Left lung (tissue), 10 donors: ENCODE results near the gene CAPN12. TPM values are rescaled to one million over a fixed set of nuclear protein-coding genes. Genes with fewer than 3 reads are reported as not detected.
"Not testable (repeated sequence)": the region's sequence is repeated elsewhere in the genome, so short reads cannot be mapped to it uniquely, and the experiment has no call there.

ENCODE experiments used
- ATAC-seq: fragments of 200-7000 bp; cut with Tn5 transposase; one replicate; pipeline ENCODE4 v1.9.1; 2020; ENCODE audit warnings: moderate library complexity
- DNase-seq, 4 donors: peaks; one replicate each; pipeline ENCODE4 v3.0.0-alpha.2; 2013 to 2020
- H3K27ac ChIP-seq, 2 donors: fragments of 200-600 bp; sonication (generic) in 1 of 2; one replicate each; pipeline versions ENCODE4 v1.5.0 to v1.8.0; 2020 to 2021
- H3K27me3 ChIP-seq, 2 donors: fragments of 200-600 bp; sonication (generic) in 1 of 2; one replicate each; pipeline versions ENCODE4 v1.5.0 to v1.8.0; 2020 to 2021
- H3K36me3 ChIP-seq, 2 donors: fragments of 200-600 bp; sonication (generic) in 1 of 2; one replicate each; pipeline versions ENCODE4 v1.5.0 to v1.8.0; 2020 to 2021
- H3K4me1 ChIP-seq, 2 donors: fragments of 200-600 bp; one replicate each; pipeline ENCODE4 v1.8.0; 2021
- H3K4me3 ChIP-seq, 2 donors: fragments of 200-600 bp; sonication (generic) in 1 of 2; one replicate each; pipeline versions ENCODE4 v1.5.0 to v1.8.0; 2020 to 2021; ENCODE audit warnings: mild to moderate bottlenecking in 1 of 2
- H3K9me3 ChIP-seq, 2 donors: fragments of 200-600 bp; sonication (generic) in 1 of 2; one replicate each; pipeline versions ENCODE4 v1.5.0 to v1.8.0; 2020 to 2021
- intact Hi-C, 2 donors: fragments of 100-400 bp; cut with DNase I; formaldehyde crosslinking; loops; one replicate each; pipeline versions ENCODE4 v1.11.2 to v1.14.2; 2022
- polyA plus RNA-seq, 6 donors: library from polyadenylated mRNA; unstranded; fragments of 120-200 nt; gene quantifications; one replicate each; pipeline ENCODE4 v1.2.1, GENCODE V29; 2013; ENCODE audit not compliant: insufficient read length in 6 of 6
- total RNA-seq, 2 donors: library from RNA; stranded (reverse); fragmentation: NEBNext Ultra II Directional; extraction: Animal tissue kit (Norgen Biotek cat#: 25700); gene quantifications; one replicate each; pipeline ENCODE4 v1.2.1, GENCODE V29; 2021
- TF ChIP-seq, protein P1 (sequence below), 2 donors: fragments of 200-600 bp; sonication (generic) in 1 of 2; IDR thresholded peaks; one replicate each; pipeline versions ENCODE4 v1.5.0 to v1.8.0; 2021; ENCODE audit warnings: antibody characterized with exemption in 2 of 2
- donor health status: DM: no; HTN: yes; CAD: no.
- donor health status: DM: no; HTN: no; CAD: no.

CAPN12 gene
- total and polyA plus RNA-seq, 8 donors = 1.6 to 4.9 (median 4.6) TPM

GRCh38 chr19:38781058-38781457, 36.8 kb upstream of the CAPN12 start:
- no peaks in the 10 kb centered on the region for H3K36me3 ChIP-seq
- intact Hi-C loops = no loop called here
- ATAC-seq (no peak), DNase-seq (no peak)
- H3K27ac ChIP-seq = no peak overlapping the region
- H3K4me3 ChIP-seq = no peak overlapping the region
- TF ChIP-seq, protein P1, sequence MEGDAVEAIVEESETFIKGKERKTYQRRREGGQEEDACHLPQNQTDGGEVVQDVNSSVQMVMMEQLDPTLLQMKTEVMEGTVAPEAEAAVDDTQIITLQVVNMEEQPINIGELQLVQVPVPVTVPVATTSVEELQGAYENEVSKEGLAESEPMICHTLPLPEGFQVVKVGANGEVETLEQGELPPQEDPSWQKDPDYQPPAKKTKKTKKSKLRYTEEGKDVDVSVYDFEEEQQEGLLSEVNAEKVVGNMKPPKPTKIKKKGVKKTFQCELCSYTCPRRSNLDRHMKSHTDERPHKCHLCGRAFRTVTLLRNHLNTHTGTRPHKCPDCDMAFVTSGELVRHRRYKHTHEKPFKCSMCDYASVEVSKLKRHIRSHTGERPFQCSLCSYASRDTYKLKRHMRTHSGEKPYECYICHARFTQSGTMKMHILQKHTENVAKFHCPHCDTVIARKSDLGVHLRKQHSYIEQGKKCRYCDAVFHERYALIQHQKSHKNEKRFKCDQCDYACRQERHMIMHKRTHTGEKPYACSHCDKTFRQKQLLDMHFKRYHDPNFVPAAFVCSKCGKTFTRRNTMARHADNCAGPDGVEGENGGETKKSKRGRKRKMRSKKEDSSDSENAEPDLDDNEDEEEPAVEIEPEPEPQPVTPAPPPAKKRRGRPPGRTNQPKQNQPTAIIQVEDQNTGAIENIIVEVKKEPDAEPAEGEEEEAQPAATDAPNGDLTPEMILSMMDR (IDR thresholded peaks at IDR 0.05) = no peak
- no peaks in the 10 kb centered on the region for H3K4me1 ChIP-seq
- H3K9me3 ChIP-seq = no peaks in the 10 kb centered on the region
- H3K27me3 ChIP-seq = no peaks in the 10 kb centered on the region

DNA sequence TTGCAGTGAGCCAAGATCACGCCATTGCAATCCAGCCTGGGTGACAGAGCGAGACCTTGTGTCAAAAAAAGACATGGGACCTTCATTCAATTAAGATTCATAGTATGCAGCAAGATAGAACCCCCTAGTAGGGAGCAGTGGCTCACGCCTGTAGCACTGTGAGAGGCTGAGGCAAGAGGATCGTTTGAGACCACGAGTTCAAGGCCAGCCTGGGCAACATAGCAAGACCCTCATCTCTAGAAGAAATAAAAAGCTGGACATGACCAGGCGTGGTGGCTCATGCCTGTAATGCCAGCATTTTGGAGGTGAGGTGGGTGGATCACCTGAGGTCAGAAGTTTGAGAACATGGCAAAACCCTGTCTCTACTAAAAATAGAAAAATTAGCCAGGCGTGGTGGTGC, 36.2 kb upstream of the CAPN12 start:
- no peaks in the 10 kb centered on the region for H3K4me1 ChIP-seq
- no peak overlapping the region for H3K4me3 ChIP-seq
- no peaks in the 10 kb centered on the region for H3K9me3 ChIP-seq
- ATAC-seq (no peak), DNase-seq (no peak)
- TF ChIP-seq, protein P1 (IDR thresholded peaks at IDR 0.05) = no peak
- H3K27me3 ChIP-seq = no peaks in the 10 kb centered on the region
- intact Hi-C loops = no loop called here
- no peak overlapping the region for H3K27ac ChIP-seq
- no peaks in the 10 kb centered on the region for H3K36me3 ChIP-seq

- H3K36me3 ChIP-seq = no peaks in the 10 kb centered on the region
- no peaks in the 10 kb centered on the region for H3K9me3 ChIP-seq
- TF ChIP-seq, protein P1 (IDR thresholded peaks at IDR 0.05) = no peak
- no peaks in the 10 kb centered on the region for H3K4me1 ChIP-seq
- no peak for ATAC-seq
- intact Hi-C loops = no loop called here
- no peaks in the 10 kb centered on the region for H3K27me3 ChIP-seq
- H3K4me3 ChIP-seq = no peak overlapping the region
- H3K27ac ChIP-seq = no peak overlapping the region
- DNase-seq = no peak
Observed at GRCh38 chr19:38778733-38779132, 34.5 kb upstream of the CAPN12 start.

DNA sequence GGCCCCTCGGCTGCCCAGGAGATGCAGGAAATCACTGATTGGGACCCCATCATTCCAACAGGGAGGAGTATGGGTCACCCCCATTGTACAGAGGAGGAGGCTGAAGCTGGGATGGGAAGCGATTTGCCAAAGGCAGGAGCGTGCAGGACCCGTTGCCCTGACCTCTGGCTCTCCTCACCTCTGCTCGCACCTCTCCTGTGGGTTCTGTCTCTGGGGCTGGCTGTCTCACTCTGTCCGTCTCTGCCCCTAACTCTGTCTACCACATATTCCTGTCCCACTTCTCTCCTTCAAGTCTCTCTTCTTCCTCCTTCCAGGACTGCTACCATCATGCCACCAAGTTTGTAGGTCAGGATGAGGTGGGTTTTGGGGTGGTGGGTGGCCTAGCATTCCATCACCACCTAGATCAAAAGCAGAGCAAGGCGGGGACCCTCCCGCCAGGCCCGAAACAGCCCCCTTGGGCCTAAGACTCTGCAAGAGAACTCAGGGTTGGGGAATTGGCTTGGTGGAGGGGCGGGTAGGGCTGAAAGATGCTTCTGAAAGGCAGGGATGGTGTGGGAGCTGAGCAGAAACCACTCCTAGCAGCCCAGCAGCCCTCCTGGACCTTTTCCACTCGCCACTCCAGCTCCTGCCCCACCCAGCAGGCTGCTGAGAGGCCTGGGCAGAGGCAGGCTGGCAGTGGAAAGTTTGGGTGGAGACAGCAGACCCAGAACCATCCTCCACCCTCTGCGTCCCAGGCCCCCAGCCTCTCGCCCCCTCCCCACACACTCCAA, 30.1 kb upstream of the CAPN12 start:
- Histone ChIP-seq H3K27ac (no peak overlapping the region), H3K4me1 (peaks cover 0 to 6% of the 10 kb centered on the region in 2 donors), H3K9me3 (no peaks in the 10 kb centered on the region), H3K36me3 (no peaks in the 10 kb centered on the region), H3K27me3 (no peaks in the 10 kb centered on the region), H3K4me3 (no peak overlapping the region)
- no peak for DNase-seq
- no peak for ATAC-seq
- TF ChIP-seq, protein P1 (IDR thresholded peaks at IDR 0.05) = no peak
- intact Hi-C loops = no loop called here

DNA sequence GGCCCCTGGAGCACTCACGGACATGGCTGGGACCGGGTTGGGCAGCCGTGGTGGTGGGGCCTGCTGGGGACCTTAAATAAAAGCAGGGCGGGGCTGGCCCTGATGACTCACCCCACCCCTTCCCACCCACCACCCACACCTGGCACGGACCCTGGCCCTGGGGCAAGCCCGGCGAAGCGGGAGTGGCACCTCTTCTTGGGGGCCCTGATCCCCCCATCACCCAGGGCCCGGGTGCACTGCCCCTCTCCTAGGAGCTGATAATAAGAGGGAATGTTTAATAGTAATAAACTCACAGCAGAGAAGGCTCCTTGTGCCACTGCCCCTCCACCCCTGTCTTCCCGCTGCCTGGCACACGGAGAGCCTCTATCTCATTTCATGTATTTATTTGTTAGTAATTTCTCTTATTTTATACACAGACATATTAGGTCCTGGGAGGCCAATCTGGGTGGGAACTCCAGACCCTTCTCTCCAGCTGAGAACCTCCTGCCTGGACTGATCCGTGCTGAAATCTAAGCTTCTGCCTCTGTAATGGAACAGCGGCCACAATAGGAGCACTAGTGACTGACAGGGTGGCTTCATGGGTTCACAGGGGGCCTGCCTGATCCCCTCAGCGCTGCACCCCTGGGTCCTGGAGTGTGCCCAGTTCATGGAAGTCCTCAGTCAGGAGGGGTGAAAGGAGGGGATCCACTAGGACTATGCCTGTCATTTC, 29.3 kb upstream of the CAPN12 start, which contains the start of gene LGALS7:
Gene LGALS7, minus strand, starts transcription at position 49 of the 709 bp plus-strand sequence. Its CDS starts 25 bp downstream, at position 24.
- TF ChIP-seq, protein P1 (IDR thresholded peaks at IDR 0.05) = no peak
- Histone ChIP-seq H3K9me3 (no peaks in the 10 kb centered on the region), H3K27me3 (no peaks in the 10 kb centered on the region), H3K27ac (no peak within 1 kb of the TSS), H3K4me3 (no peak within 1 kb of the TSS), H3K36me3 (no peaks in the 10 kb centered on the region), H3K4me1 (peaks cover 0 to 8% of the 10 kb centered on the region in 2 donors)
- ATAC-seq = no peak
- intact Hi-C loops = no loop called here
- DNase-seq = no peak

DNA sequence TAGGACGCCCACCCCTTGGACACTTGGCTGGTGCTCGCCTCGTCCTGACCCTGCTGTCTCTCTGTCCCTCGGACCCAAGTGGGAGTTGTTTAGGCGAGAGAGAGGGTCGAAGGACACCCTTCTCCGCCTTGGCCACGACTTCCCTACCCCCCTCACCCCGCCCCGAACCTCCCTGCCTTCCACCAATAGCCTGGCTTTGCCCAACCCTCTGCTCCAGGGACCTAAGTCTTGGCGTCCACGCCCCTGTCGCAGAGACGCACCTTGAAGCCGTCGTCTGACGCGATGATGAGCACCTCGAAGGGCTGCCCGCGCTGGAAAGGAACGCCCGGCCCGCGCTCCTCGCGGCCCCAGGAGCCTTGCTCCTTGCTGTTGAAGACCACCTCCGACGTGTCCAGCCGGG, 27.3 kb upstream of the CAPN12 start:
- H3K36me3 ChIP-seq, H3K27me3 ChIP-seq, H3K4me1 ChIP-seq, H3K4me3 ChIP-seq, DNase-seq, H3K27ac ChIP-seq, H3K9me3 ChIP-seq, intact Hi-C loops: not testable (repeated sequence)
- peak; percentile 6 for ATAC-seq

- H3K9me3 ChIP-seq, H3K36me3 ChIP-seq, H3K4me3 ChIP-seq, intact Hi-C loops, H3K27me3 ChIP-seq, H3K27ac ChIP-seq, DNase-seq, H3K4me1 ChIP-seq: not testable (repeated sequence)
- peak; percentile 95 for ATAC-seq
Observed at GRCh38 chr19:38770949-38771275, 26.6 kb upstream of the CAPN12 start.
